Ovary (tissue), 9 donors: ENCODE data around the gene RARRES2. TPM values are rescaled to one million over a fixed set of nuclear protein-coding genes. Genes with fewer than 3 reads are reported as not detected.

Experiments
- DNase-seq, 5 donors: peaks; one replicate each; pipeline ENCODE4 v3.0.0-alpha.2; 2019 to 2020
- H3K27ac ChIP-seq, 2 donors: fragments of 200-600 bp; one replicate each; pipeline versions ENCODE4 v1.5.1 to v1.8.0; 2019 to 2022
- H3K27me3 ChIP-seq: fragments of 200-600 bp; one replicate; pipeline ENCODE4 v1.8.0; 2022
- H3K36me3 ChIP-seq: fragments of 200-600 bp; sonication (generic); one replicate; pipeline ENCODE4 v1.5.1; 2019
- H3K4me1 ChIP-seq: one replicate; pipeline ENCODE4 v1.8.1; 2013; ENCODE audit warnings: mild to moderate bottlenecking, moderate library complexity; ENCODE audit not compliant: insufficient read depth
- H3K4me3 ChIP-seq: fragments of 200-600 bp; sonication (generic); one replicate; pipeline ENCODE4 v1.5.1; 2017
- H3K9me3 ChIP-seq, 2 donors: fragments of 200-600 bp in 1 of 2; sonication (generic) in 1 of 2; one replicate each; pipeline versions ENCODE4 v1.5.1 to v1.8.1; 2013 to 2019; ENCODE audit warnings: mild to moderate bottlenecking in 1 of 2, moderate library complexity in 1 of 2
- CTCF ChIP-seq, 3 donors: fragments of 450-650 bp in 2 of 3; fragments of 200-600 bp in 1 of 3; IDR thresholded peaks; one replicate each; pipeline versions ENCODE4 v1.5.1 to v1.8.0; 2016 to 2022; ENCODE audit warnings: antibody characterized with exemption in 3 of 3, mild to moderate bottlenecking in 1 of 3
- EP300 ChIP-seq: sonication (generic); formaldehyde crosslinking; IDR thresholded peaks from one replicate; pipeline ENCODE4 v1.6.1; 2017; ENCODE audit warnings: antibody characterized with exemption
- POLR2A ChIP-seq: fragments of 450-650 bp; IDR thresholded peaks from one replicate; pipeline ENCODE4 v1.6.1; 2017; ENCODE audit warnings: antibody characterized with exemption, mild to moderate bottlenecking, moderate library complexity
- WGBS, 3 donors: extraction: QIAGEN DNeasy Blood & Tissue Kit in 1 of 3; methylation state at CpG; one replicate each; pipeline versions ENCODE4 v1.1.5 to v1.1.7; 2013 to 2017; 5-methylcytosine and 5-hydroxymethylcytosine counted together
- intact Hi-C, 4 donors: fragments of 100-400 bp; cut with DNase I; formaldehyde crosslinking; loops; one replicate each; pipeline versions ENCODE4 v1.11.0 to v1.15.1; 2022 to 2023
- polyA plus RNA-seq, 2 donors: library from polyadenylated mRNA; stranded (reverse); fragments of 200-250 nt in 1 of 2; fragments of 350-450 nt in 1 of 2; fragmentation: Illumina TruSeq in 1 of 2; extraction: RNeasy Lipid Tissue Mini Kit (QIAGEN cat#74804) in 1 of 2; gene quantifications; one replicate each; pipeline ENCODE4 v1.2.3, GENCODE V29; 2013 to 2014
- total RNA-seq, 7 donors: library from RNA; depleted of rRNA in 2 of 7; stranded (reverse); fragments of >200 nt in 2 of 7; fragmentation: NEBNext Ultra II Directional in 3 of 7; extraction: Animal tissue kit (Norgen Biotek cat#: 25700) in 3 of 7; gene quantifications; one replicate each; pipeline versions ENCODE4 v1.1.0 to v1.2.4, GENCODE V29; 2016 to 2023
- donor health status: DM: no; HTN: no; CAD: no; lungs with moderate emphysema.
- donor health status: DM: no; HTN: no; CAD: no.
- donor health status: Bipolar disorder and iron deficiency.
- donor health status: DM: yes; HTN: yes; CAD: no.
- donor health status: DM: no; HTN: no; CAD: no.
- donor health status: DM: yes; HTN: yes; CAD: no.

Gene RARRES2
- total and polyA plus RNA-seq, 9 donors = 92.5 to 761 (median 518) TPM

- no peaks in the 10 kb centered on the region for H3K36me3 ChIP-seq
Observed at GRCh38 chr7:150326657-150327268, 14.7 kb downstream of the RARRES2 start.

GRCh38 chr7:150325901-150326300 lies 15.5 kb downstream of the RARRES2 start:
- Histone ChIP-seq H3K36me3 (no peaks in the 10 kb centered on the region), H3K4me3 (no peak overlapping the region), H3K27ac (no peak overlapping the region), H3K27me3 (no peaks in the 10 kb centered on the region), H3K9me3 (no peaks in the 10 kb centered on the region), H3K4me1 (peaks cover 10% of the 10 kb centered on the region)
- WGBS, 3 donors = 93 to 96% (median 96%) methylated on average over 6 of the region's 6 CpGs
- TF ChIP-seq EP300 (no peak), CTCF (IDR thresholded peaks at IDR 0.05) (no peak), POLR2A (no peak)
- intact Hi-C loops = no loop called here
- no peak for DNase-seq

More at GRCh38 chr7:150326657-150327268, 14.7 kb downstream of the RARRES2 start:
- WGBS, 3 donors = 85 to 90% (median 89%) methylated on average over 4 of the region's 4 CpGs
- Histone ChIP-seq H3K4me1 (peaks cover 10% of the 10 kb centered on the region), H3K4me3 (no peak overlapping the region), H3K9me3 (no peaks in the 10 kb centered on the region), H3K27me3 (no peaks in the 10 kb centered on the region), H3K27ac (no peak overlapping the region)
- DNase-seq = no peak
- TF ChIP-seq POLR2A (no peak), CTCF (IDR thresholded peaks at IDR 0.05) (no peak), EP300 (no peak)
- intact Hi-C loops = no loop called here

GRCh38 chr7:150325110-150325611 lies 16.3 kb downstream of the RARRES2 start:
- intact Hi-C loops = no loop called here
- Histone ChIP-seq H3K27ac (no peak overlapping the region), H3K27me3 (no peaks in the 10 kb centered on the region), H3K9me3 (no peaks in the 10 kb centered on the region), H3K36me3 (no peaks in the 10 kb centered on the region), H3K4me1 (peaks cover 10% of the 10 kb centered on the region), H3K4me3 (no peak overlapping the region)
- DNase-seq = peak in 2 of 5 donors; percentile 20 to 39
- TF ChIP-seq CTCF (IDR thresholded peaks at IDR 0.05) (no peak), EP300 (no peak), POLR2A (no peak)
- WGBS, 3 donors = 88 to 92% (median 92%) methylated on average over 10 of the region's 10 CpGs

GRCh38 chr7:150324373-150324961 lies 17.0 kb downstream of the RARRES2 start:
- Histone ChIP-seq H3K4me1 (peaks cover 10% of the 10 kb centered on the region), H3K27ac (peak overlapping the region; percentile 36 to 90), H3K4me3 (peak overlapping the region; percentile 74), H3K9me3 (no peaks in the 10 kb centered on the region), H3K36me3 (no peaks in the 10 kb centered on the region), H3K27me3 (no peaks in the 10 kb centered on the region)
- 28 to 40% (median 34%) methylated on average over 12 of the region's 12 CpGs for WGBS, 3 donors
- DNase-seq = peak in 3 of 5 donors; percentile 42 to 44 (median 42)
- intact Hi-C loops = no loop called here
- TF ChIP-seq CTCF (IDR thresholded peaks at IDR 0.05) (no peak), EP300 (no peak), POLR2A (no peak)
